HL-60 (cell line): ENCODE data around the gene MLLT11.

Experiments used
- DNase-seq, 2 experiments: peaks; one replicate each; pipeline ENCODE4 v3.0.0-alpha.2; 2010 to 2020; ENCODE audit warnings: low read depth in 1 of 2, low spot score in 1 of 2
- H3K27ac ChIP-seq: fragments of 250-450 bp; sonication (Bioruptor Pico); replicated peaks from 2 replicates; pipeline ENCODE4 v1.5.1; 2020; ENCODE audit warnings: mild to moderate bottlenecking, moderate library complexity
- H3K27me3 ChIP-seq: fragments of 250-450 bp; sonication (Bioruptor Pico); 2 replicates; pipeline ENCODE4 v1.5.1; 2021; ENCODE audit warnings: mild to moderate bottlenecking, moderate library complexity; ENCODE audit not compliant: insufficient read depth, poor library complexity, severe bottlenecking
- H3K4me3 ChIP-seq: replicated peaks from 2 replicates; pipeline ENCODE4 v1.5.1; 2011; ENCODE audit warnings: mild to moderate bottlenecking, control low read depth, low read length; ENCODE audit not compliant: insufficient read depth
- GABPA ChIP-seq: IDR thresholded peaks from 2 replicates; pipeline ENCODE4 v1.6.1; 2012; ENCODE audit warnings: low read depth
- POLR2AphosphoS5 ChIP-seq: IDR thresholded peaks from 2 replicates; pipeline ENCODE4 v1.6.1; 2012; ENCODE audit warnings: low read depth
- REST ChIP-seq: IDR thresholded peaks from 2 replicates; pipeline ENCODE4 v1.6.1; 2012; ENCODE audit warnings: low read depth; ENCODE audit not compliant: insufficient replicate concordance
- SPI1 ChIP-seq: IDR thresholded peaks from 2 replicates; pipeline ENCODE4 v1.6.1; 2012; ENCODE audit warnings: low read depth, mild to moderate bottlenecking, borderline replicate concordance
- TF ChIP-seq, protein P1 (sequence below): IDR thresholded peaks from one replicate; pipeline ENCODE4 v1.5.1; 2011; ENCODE audit warnings: low read length, control low read depth, inconsistent platforms; ENCODE audit not compliant: insufficient read depth

The MLLT11 gene

DNA sequence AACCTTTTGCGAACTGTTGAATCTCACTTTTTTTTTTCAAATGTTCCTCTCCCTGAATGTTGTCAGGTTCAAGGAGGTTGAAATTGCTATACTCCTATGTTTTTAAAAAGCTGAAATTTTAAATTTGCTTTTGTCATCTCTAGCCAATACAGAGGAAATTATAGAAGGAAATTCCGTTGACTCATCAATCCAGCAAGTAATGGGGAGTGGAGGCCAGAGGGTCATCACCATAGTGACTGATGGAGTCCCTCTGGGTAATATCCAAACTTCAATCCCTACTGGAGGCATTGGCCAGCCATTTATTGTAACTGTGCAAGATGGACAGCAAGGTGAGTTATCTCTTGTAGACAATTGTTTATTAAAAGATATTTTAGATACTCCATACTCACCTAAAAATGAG lies 46.7 kb downstream of the MLLT11 start:
- DNase-seq, result no peak
- Histone ChIP-seq H3K27me3 (no peaks in the 10 kb centered on the region), H3K27ac (no peak overlapping the region), H3K4me3 (no peak overlapping the region)
- no peak for TF ChIP-seq POLR2AphosphoS5
- TF ChIP-seq, protein P1, sequence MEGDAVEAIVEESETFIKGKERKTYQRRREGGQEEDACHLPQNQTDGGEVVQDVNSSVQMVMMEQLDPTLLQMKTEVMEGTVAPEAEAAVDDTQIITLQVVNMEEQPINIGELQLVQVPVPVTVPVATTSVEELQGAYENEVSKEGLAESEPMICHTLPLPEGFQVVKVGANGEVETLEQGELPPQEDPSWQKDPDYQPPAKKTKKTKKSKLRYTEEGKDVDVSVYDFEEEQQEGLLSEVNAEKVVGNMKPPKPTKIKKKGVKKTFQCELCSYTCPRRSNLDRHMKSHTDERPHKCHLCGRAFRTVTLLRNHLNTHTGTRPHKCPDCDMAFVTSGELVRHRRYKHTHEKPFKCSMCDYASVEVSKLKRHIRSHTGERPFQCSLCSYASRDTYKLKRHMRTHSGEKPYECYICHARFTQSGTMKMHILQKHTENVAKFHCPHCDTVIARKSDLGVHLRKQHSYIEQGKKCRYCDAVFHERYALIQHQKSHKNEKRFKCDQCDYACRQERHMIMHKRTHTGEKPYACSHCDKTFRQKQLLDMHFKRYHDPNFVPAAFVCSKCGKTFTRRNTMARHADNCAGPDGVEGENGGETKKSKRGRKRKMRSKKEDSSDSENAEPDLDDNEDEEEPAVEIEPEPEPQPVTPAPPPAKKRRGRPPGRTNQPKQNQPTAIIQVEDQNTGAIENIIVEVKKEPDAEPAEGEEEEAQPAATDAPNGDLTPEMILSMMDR, result no peak
- TF ChIP-seq GABPA, result no peak
- no peak for TF ChIP-seq REST
- TF ChIP-seq SPI1, result no peak

GRCh38 chr1:151108331-151108730 lies 48.1 kb downstream of the MLLT11 start:
- no peak for DNase-seq
- no peak overlapping the region for H3K4me3 ChIP-seq
- no peak overlapping the region for H3K27ac ChIP-seq
- TF ChIP-seq, protein P1, result no peak
- TF ChIP-seq GABPA (no peak), REST (no peak), SPI1 (no peak), POLR2AphosphoS5 (no peak)
- no peaks in the 10 kb centered on the region for H3K27me3 ChIP-seq

DNA sequence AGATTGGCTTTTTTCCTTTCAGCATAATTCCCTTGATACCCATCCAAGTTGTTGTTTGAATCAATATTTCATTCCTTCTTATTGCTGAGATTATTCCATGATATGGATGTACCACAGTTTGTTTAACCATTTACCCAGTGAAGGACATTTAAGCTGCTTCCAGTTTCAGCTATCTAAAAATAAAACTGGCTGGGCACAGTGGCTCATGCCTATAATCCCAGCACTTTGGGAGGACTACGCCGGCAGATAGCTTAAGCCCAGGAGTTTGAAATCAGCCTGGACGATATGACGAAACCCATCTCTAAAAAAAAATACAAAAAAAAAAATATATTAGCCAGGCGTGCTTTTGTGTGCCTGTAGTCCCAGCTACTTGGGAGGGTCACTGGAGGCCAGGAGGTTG lies 53.7 kb downstream of the MLLT11 start:
- no peak overlapping the region for H3K27ac ChIP-seq
- TF ChIP-seq SPI1, result no peak
- TF ChIP-seq REST, result no peak
- TF ChIP-seq, protein P1, result no peak
- no peak for TF ChIP-seq POLR2AphosphoS5
- no peak for TF ChIP-seq GABPA
- H3K4me3 ChIP-seq, result no peak overlapping the region
- no peak for DNase-seq
- no peaks in the 10 kb centered on the region for H3K27me3 ChIP-seq
